Right renal pelvis (tissue), 4 donors: ENCODE data around the gene LRRC26. TPM values are rescaled to one million over a fixed set of nuclear protein-coding genes. Genes with fewer than 3 reads are reported as not detected.
"Not testable (repeated sequence)": the region's sequence is repeated elsewhere in the genome, so short reads cannot be mapped to it uniquely, and the experiment has no call there.

ENCODE experiments used
- DNase-seq, 4 donors: peaks; one replicate each; pipeline ENCODE4 v3.0.0-alpha.2; 2013; ENCODE audit warnings: low read depth in 4 of 4, low spot score in 3 of 4, missing footprints in 1 of 4
- polyA plus RNA-seq, 4 donors: library from polyadenylated mRNA; unstranded; fragments of 120-200 nt; gene quantifications; one replicate each; pipeline ENCODE4 v1.2.1, GENCODE V29; 2013; ENCODE audit not compliant: insufficient read length in 4 of 4

LRRC26 gene
- polyA plus RNA-seq, 4 donors = 0.16 TPM; not detected in 3

DNA sequence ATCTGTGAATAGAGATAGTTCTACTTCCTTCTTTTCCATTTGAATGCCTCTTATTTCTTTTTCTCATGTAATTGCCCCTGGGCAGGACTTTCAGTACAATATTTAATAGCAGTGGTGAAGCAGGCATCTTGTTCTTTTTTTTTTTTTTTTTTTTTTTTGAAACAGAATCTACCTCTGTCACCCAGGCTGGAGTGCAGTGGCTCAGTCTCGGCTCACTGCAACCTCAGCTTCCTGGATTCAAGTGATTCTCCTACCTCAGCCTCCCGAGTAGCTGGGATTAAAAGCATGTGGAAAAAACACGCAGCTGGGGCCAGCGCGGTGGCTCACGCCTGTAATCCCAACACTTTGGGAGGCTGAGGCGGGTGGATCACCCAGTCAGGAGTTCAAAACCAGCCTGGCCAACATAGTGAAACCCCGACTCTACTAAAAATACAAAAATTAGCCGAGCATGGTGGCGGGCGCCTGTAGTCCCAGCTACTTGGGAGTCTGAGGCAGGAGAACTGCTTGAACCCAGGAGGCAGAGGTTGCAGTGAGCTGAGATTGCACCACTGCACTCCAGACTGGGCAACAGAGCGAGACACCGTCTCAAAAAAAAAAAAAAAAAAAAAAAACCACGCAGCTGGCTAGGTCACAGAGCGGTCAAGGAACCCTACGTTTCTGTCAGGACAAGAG is 46.9 kb downstream of the LRRC26 start:
- DNase-seq = not testable (repeated sequence)

GRCh38 chr9:137121927-137122795 is 47.7 kb downstream of the LRRC26 start:
- not testable (repeated sequence) for DNase-seq

Other genes starting within 250 kb of the LRRC26 start
- gene FBXW5, start 225.3 kb downstream of the LRRC26 start, polyA plus RNA-seq = 10 to 100 TPM; 38.7 to 67.9 (median 43.5) TPM
- gene C8G, start 224.8 kb downstream of the LRRC26 start, polyA plus RNA-seq = 1 to 10 TPM in 2 of 4 donors, under 1 TPM in 2; 0.36 to 1.1 (median 0.90) TPM
- gene LCN12, start 217.8 kb downstream of the LRRC26 start, polyA plus RNA-seq = 10 to 100 TPM; 21.8 to 36.8 (median 29.4) TPM
- 100 to 1,000 TPM in 1 of 4 donors, 10 to 100 TPM in 3; 27.8 to 104 (median 33.5) TPM for gene PTGDS, start 192.5 kb downstream of the LRRC26 start, polyA plus RNA-seq
- under 1 TPM; 0.08 to 0.35 (median 0.19) TPM for gene LCNL1, start 187.1 kb downstream of the LRRC26 start, polyA plus RNA-seq
- gene PAXX, start 177.6 kb downstream of the LRRC26 start, polyA plus RNA-seq = 10 to 100 TPM; 26.9 to 46.1 (median 31.5) TPM
- 1 to 10 TPM in 1 of 4 donors, under 1 TPM in 3; 0.28 to 1.2 (median 0.50) TPM for gene CLIC3, start 173.5 kb downstream of the LRRC26 start, polyA plus RNA-seq
- gene ABCA2, start 141.8 kb downstream of the LRRC26 start, polyA plus RNA-seq = 10 to 100 TPM; 33.3 to 57.9 (median 40.2) TPM
- gene FUT7, start 138.0 kb downstream of the LRRC26 start, polyA plus RNA-seq = under 1 TPM in 2 of 4 donors, not detected in 2; 0.04 to 0.11 TPM
- gene NPDC1, start 123.9 kb downstream of the LRRC26 start, polyA plus RNA-seq = 10 to 100 TPM; 22.8 to 47.1 (median 26.5) TPM
- 1 to 10 TPM; 3.4 to 7.4 (median 4.2) TPM for gene ENTPD2, start 116.0 kb downstream of the LRRC26 start, polyA plus RNA-seq
- gene SAPCD2, start 99.5 kb downstream of the LRRC26 start, polyA plus RNA-seq = 1 to 10 TPM; 5.4 to 9.5 (median 6.0) TPM
- 1 to 10 TPM; 4.6 to 6.6 (median 5.6) TPM for gene UAP1L1, start 92.5 kb downstream of the LRRC26 start, polyA plus RNA-seq
- 10 to 100 TPM; 46.4 to 62.2 (median 53.4) TPM for gene MAN1B1, start 83.1 kb downstream of the LRRC26 start, polyA plus RNA-seq
- 10 to 100 TPM in 3 of 4 donors, 1 to 10 TPM in 1; 9.7 to 41.8 (median 18.2) TPM for gene DPP7, start 55.3 kb downstream of the LRRC26 start, polyA plus RNA-seq
- gene GRIN1, start 30.9 kb downstream of the LRRC26 start, polyA plus RNA-seq = under 1 TPM in 2 of 4 donors, not detected in 2; 0.04 to 0.12 TPM
- gene TMEM210, start 2.0 kb upstream of the LRRC26 start, polyA plus RNA-seq = not detected
- gene ANAPC2, start 18.5 kb upstream of the LRRC26 start, polyA plus RNA-seq = 10 to 100 TPM; 37.1 to 50.4 (median 40.9) TPM
- gene SSNA1, start 18.6 kb upstream of the LRRC26 start, polyA plus RNA-seq = 10 to 100 TPM; 42.7 to 70.4 (median 47.7) TPM
- 10 to 100 TPM; 12.9 to 18.6 (median 14.1) TPM for gene TPRN, start 30.7 kb upstream of the LRRC26 start, polyA plus RNA-seq
- gene TMEM203, start 35.6 kb upstream of the LRRC26 start, polyA plus RNA-seq = 10 to 100 TPM; 44.6 to 49.8 (median 47.4) TPM
- 10 to 100 TPM; 10.0 to 16.0 (median 10.9) TPM for gene NDOR1, start 35.6 kb upstream of the LRRC26 start, polyA plus RNA-seq
- gene RNF208, start 52.2 kb upstream of the LRRC26 start, polyA plus RNA-seq = 10 to 100 TPM in 2 of 4 donors, 1 to 10 TPM in 2; 7.9 to 16.3 (median 10.1) TPM
- 10 to 100 TPM in 2 of 4 donors, 1 to 10 TPM in 2; 4.9 to 14.2 (median 10.8) TPM for gene CYSRT1, start 55.1 kb upstream of the LRRC26 start, polyA plus RNA-seq
- 10 to 100 TPM in 1 of 4 donors, 1 to 10 TPM in 3; 5.1 to 14.5 (median 9.7) TPM for gene RNF224, start 57.5 kb upstream of the LRRC26 start, polyA plus RNA-seq
- gene SLC34A3, start 60.9 kb upstream of the LRRC26 start, polyA plus RNA-seq = 10 to 100 TPM in 1 of 4 donors, 1 to 10 TPM in 3; 4.7 to 11.9 (median 7.3) TPM
- 100 to 1,000 TPM; 343 to 454 (median 348) TPM for gene TUBB4B, start 71.2 kb upstream of the LRRC26 start, polyA plus RNA-seq
- gene STPG3, start 81.2 kb upstream of the LRRC26 start, polyA plus RNA-seq = 1 to 10 TPM; 1.7 to 2.3 (median 1.8) TPM
- gene NELFB, start 85.3 kb upstream of the LRRC26 start, polyA plus RNA-seq = 10 to 100 TPM; 46.6 to 69.7 (median 51.2) TPM
- gene TOR4A, start 107.7 kb upstream of the LRRC26 start, polyA plus RNA-seq = 1 to 10 TPM; 3.6 to 10.0 (median 4.9) TPM
- gene NRARP, start 132.2 kb upstream of the LRRC26 start, polyA plus RNA-seq = 10 to 100 TPM in 1 of 4 donors, 1 to 10 TPM in 3; 6.6 to 10.1 (median 6.7) TPM